ENCODE measurements around the gene GRIA1.

The GRIA1 gene

GRCh38 chr5:153485641-153486040 lies 4.8 kb upstream of the GRIA1 start:
- POLR2A ChIA-PET, result no interaction called here
- CTCF ChIA-PET, result no interaction called here
- TF ChIP-seq, protein P1, sequence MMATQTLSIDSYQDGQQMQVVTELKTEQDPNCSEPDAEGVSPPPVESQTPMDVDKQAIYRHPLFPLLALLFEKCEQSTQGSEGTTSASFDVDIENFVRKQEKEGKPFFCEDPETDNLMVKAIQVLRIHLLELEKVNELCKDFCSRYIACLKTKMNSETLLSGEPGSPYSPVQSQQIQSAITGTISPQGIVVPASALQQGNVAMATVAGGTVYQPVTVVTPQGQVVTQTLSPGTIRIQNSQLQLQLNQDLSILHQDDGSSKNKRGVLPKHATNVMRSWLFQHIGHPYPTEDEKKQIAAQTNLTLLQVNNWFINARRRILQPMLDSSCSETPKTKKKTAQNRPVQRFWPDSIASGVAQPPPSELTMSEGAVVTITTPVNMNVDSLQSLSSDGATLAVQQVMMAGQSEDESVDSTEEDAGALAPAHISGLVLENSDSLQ (IDR thresholded peaks at IDR 0.05), result no peak
- no peak for TF ChIP-seq TARDBP (IDR thresholded peaks at IDR 0.05)
- no peak for TF ChIP-seq FOXK2 (IDR thresholded peaks at IDR 0.05)
- TF ChIP-seq CTBP1 (IDR thresholded peaks at IDR 0.05; ENCODE audit: borderline replicate concordance), result no peak
- TF ChIP-seq FOXA1 (IDR thresholded peaks at IDR 0.05), result no peak
- TF ChIP-seq NFRKB (IDR thresholded peaks at IDR 0.05), result no peak
- TF ChIP-seq ZNF384 (IDR thresholded peaks at IDR 0.05), result no peak
- TF ChIP-seq ARNT (IDR thresholded peaks at IDR 0.05), result no peak
- TF ChIP-seq BHLHE40 (IDR thresholded peaks at IDR 0.05; ENCODE audit: borderline replicate concordance), result no peak
- TF ChIP-seq SUZ12 (IDR thresholded peaks at IDR 0.05), result no peak
- no peak for TF ChIP-seq ELF4 (IDR thresholded peaks at IDR 0.05)
- TF ChIP-seq LEF1 (IDR thresholded peaks at IDR 0.05; ENCODE audit: borderline replicate concordance), result no peak
- TF ChIP-seq FOXM1 (IDR thresholded peaks at IDR 0.05; ENCODE audit: borderline replicate concordance), result no peak
- TF ChIP-seq L3MBTL2 (conservative IDR thresholded peaks at IDR 0.05), result no peak
- TF ChIP-seq HDGF (IDR thresholded peaks at IDR 0.05; ENCODE audit: borderline replicate concordance), result no peak
- TF ChIP-seq SP1 (IDR thresholded peaks at IDR 0.05), result no peak
- DNase-seq (ENCODE audit: extremely low spot score), result no peak

GRCh38 chr5:153486771-153487170 lies 3.7 kb upstream of the GRIA1 start:
- TF ChIP-seq SP1 (IDR thresholded peaks at IDR 0.05), result no peak
- TF ChIP-seq, protein P1 (IDR thresholded peaks at IDR 0.05), result no peak
- no peak for TF ChIP-seq NFRKB (IDR thresholded peaks at IDR 0.05)
- TF ChIP-seq BHLHE40 (IDR thresholded peaks at IDR 0.05; ENCODE audit: borderline replicate concordance), result no peak
- no peak for TF ChIP-seq ZNF384 (IDR thresholded peaks at IDR 0.05)
- no peak for TF ChIP-seq TARDBP (IDR thresholded peaks at IDR 0.05)
- no peak for TF ChIP-seq ELF4 (IDR thresholded peaks at IDR 0.05)
- TF ChIP-seq ARNT (IDR thresholded peaks at IDR 0.05), result no peak
- TF ChIP-seq FOXA1 (IDR thresholded peaks at IDR 0.05), result no peak
- TF ChIP-seq SUZ12 (IDR thresholded peaks at IDR 0.05), result no peak
- TF ChIP-seq L3MBTL2 (conservative IDR thresholded peaks at IDR 0.05), result no peak
- no peak for TF ChIP-seq HDGF (IDR thresholded peaks at IDR 0.05; ENCODE audit: borderline replicate concordance)
- TF ChIP-seq LEF1 (IDR thresholded peaks at IDR 0.05; ENCODE audit: borderline replicate concordance), result no peak
- no peak for DNase-seq (ENCODE audit: extremely low spot score)
- ChIA-PET CTCF (no interaction called here), POLR2A (no interaction called here)

- CTCF ChIA-PET, result no interaction called here
- DNase-seq (ENCODE audit: extremely low spot score), result no peak
- TF ChIP-seq NFRKB (IDR thresholded peaks at IDR 0.05) (no peak), FOXM1 (IDR thresholded peaks at IDR 0.05; ENCODE audit: borderline replicate concordance) (no peak), SP1 (IDR thresholded peaks at IDR 0.05) (no peak), ZNF384 (IDR thresholded peaks at IDR 0.05) (no peak), HDGF (IDR thresholded peaks at IDR 0.05; ENCODE audit: borderline replicate concordance) (no peak), ARNT (IDR thresholded peaks at IDR 0.05) (no peak), CTBP1 (IDR thresholded peaks at IDR 0.05; ENCODE audit: borderline replicate concordance) (no peak), L3MBTL2 (conservative IDR thresholded peaks at IDR 0.05) (no peak), SUZ12 (IDR thresholded peaks at IDR 0.05) (no peak), LEF1 (IDR thresholded peaks at IDR 0.05; ENCODE audit: borderline replicate concordance) (no peak), TARDBP (IDR thresholded peaks at IDR 0.05) (no peak), BHLHE40 (IDR thresholded peaks at IDR 0.05; ENCODE audit: borderline replicate concordance) (no peak), ELF4 (IDR thresholded peaks at IDR 0.05) (no peak)
These were observed 859 bp upstream of the GRIA1 start for GRCh38 chr5:153489611-153490010.

DNA sequence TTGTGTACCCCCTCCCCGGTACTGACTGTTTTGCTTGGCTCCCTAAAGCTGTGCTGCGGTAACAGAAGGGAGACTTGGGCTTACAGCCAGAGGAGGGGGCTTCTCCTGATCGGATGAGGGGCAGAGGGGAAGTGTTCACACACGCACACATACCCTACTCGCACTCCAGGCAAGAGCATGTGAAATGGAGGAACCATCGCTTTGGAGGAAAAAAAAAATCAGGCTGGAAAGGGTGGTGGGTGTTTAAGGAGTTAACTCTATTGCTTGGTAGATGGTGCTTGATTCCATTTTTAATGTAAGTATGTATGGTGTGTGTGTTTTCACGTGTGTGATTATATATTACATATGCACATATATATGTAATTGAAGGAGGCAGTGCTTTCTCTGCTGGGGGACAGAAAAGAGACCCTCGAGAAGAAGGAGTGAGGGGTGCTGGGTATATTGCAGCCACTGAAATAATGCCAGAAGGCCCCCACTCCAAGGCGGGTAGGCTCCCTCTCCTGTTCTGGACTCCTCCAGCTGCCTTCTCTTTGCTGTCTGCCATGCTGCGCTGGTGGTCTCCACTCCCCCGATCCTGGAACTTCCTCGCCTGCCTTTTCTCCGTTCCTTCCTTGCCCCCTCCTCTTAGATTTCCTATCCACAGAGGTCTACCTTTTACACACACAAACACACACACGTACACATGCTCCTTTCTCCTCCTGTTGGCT lies 721 bp downstream of the GRIA1 start:
- CTCF ChIA-PET, result no interaction called here
- TF ChIP-seq CTBP1 (IDR thresholded peaks at IDR 0.05; ENCODE audit: borderline replicate concordance), result no peak
- TF ChIP-seq ZNF384 (IDR thresholded peaks at IDR 0.05), result no peak
- TF ChIP-seq LEF1 (IDR thresholded peaks at IDR 0.05; ENCODE audit: borderline replicate concordance), result no peak
- TF ChIP-seq HDGF (IDR thresholded peaks at IDR 0.05; ENCODE audit: borderline replicate concordance), result no peak
- no peak for TF ChIP-seq SP1 (IDR thresholded peaks at IDR 0.05)
- no peak for TF ChIP-seq ELF4 (IDR thresholded peaks at IDR 0.05)
- TF ChIP-seq NFRKB (IDR thresholded peaks at IDR 0.05), result no peak
- TF ChIP-seq ARNT (IDR thresholded peaks at IDR 0.05), result no peak
- TF ChIP-seq TARDBP (IDR thresholded peaks at IDR 0.05), result no peak
- TF ChIP-seq FOXM1 (IDR thresholded peaks at IDR 0.05; ENCODE audit: borderline replicate concordance), result no peak
- TF ChIP-seq, protein P1 (IDR thresholded peaks at IDR 0.05), result no peak
- POLR2A ChIA-PET, result no interaction called here
- DNase-seq (ENCODE audit: extremely low spot score), result no peak

More at GRCh38 chr5:153489611-153490010, 859 bp upstream of the GRIA1 start:
- POLR2A ChIA-PET, result interaction anchor here (0.7 kb wide), 1 partner anchor 396 kb away, joined by 3 read pairs; no protein-coding TSS in a partner anchor

- POLR2A ChIA-PET, result no interaction called here
- CTCF ChIA-PET, result no interaction called here
- no peak for DNase-seq (ENCODE audit: extremely low spot score)
- TF ChIP-seq FOXA1 (IDR thresholded peaks at IDR 0.05) (no peak), CTBP1 (IDR thresholded peaks at IDR 0.05; ENCODE audit: borderline replicate concordance) (no peak), ARNT (IDR thresholded peaks at IDR 0.05) (no peak), NFRKB (IDR thresholded peaks at IDR 0.05) (no peak), LEF1 (IDR thresholded peaks at IDR 0.05; ENCODE audit: borderline replicate concordance) (no peak), ELF4 (IDR thresholded peaks at IDR 0.05) (no peak)
These were observed 1.4 kb downstream of the GRIA1 start for GRCh38 chr5:153491856-153492255.

DNA sequence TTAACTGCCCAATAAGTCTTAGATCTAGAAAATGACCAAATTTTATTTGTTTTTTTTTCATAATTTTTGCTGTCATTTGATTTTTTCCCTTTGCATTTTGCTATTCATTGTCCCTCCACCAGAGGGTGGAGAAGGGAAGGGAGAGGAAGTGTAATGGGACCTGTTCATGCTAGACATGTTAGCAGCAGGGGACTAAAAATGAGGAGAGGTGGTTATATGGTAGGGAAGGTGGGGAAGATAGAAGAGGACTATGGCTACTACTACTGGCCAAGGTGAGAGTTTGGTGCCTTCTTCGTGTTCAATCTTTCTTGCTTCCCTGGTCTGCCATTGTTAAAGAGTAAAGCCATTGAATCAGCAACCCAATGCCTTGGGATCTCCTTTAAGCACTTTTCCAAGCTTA lies 6.4 kb downstream of the GRIA1 start:
- ChIA-PET POLR2A (no interaction called here), CTCF (interaction anchor here (3.2 kb wide), 1 partner anchor 468 kb away, joined by 14 read pairs; no protein-coding TSS in a partner anchor)
- peak; percentile 16 for DNase-seq (ENCODE audit: extremely low spot score)
- TF ChIP-seq NFRKB (IDR thresholded peaks at IDR 0.05) (no peak), LEF1 (IDR thresholded peaks at IDR 0.05; ENCODE audit: borderline replicate concordance) (no peak), FOXM1 (IDR thresholded peaks at IDR 0.05; ENCODE audit: borderline replicate concordance) (no peak), TARDBP (IDR thresholded peaks at IDR 0.05) (no peak), CTBP1 (IDR thresholded peaks at IDR 0.05; ENCODE audit: borderline replicate concordance) (no peak), SP1 (IDR thresholded peaks at IDR 0.05) (no peak), BHLHE40 (IDR thresholded peaks at IDR 0.05; ENCODE audit: borderline replicate concordance) (no peak), ELF4 (IDR thresholded peaks at IDR 0.05) (no peak)

Data from HEK293T (cell line).